Vagina (tissue), 2 donors: Measurements from ENCODE around the gene LMO7. TPM values are rescaled to one million over a fixed set of nuclear protein-coding genes. Genes with fewer than 3 reads are reported as not detected.
A peak's percentile ranks its signal among the peaks of the same experiment; 100 is the strongest.

Source experiments
- DNase-seq, 2 donors: peaks; one replicate each; pipeline ENCODE4 v3.0.0-alpha.2; 2017; ENCODE audit errors: extremely low spot score in 2 of 2
- H3K27ac ChIP-seq: fragments of 200-600 bp; sonication (generic); one replicate; pipeline ENCODE4 v1.5.1; 2019
- H3K27me3 ChIP-seq: fragments of 200-600 bp; sonication (generic); one replicate; pipeline ENCODE4 v1.5.1; 2019
- H3K36me3 ChIP-seq, 2 donors: fragments of 200-600 bp; sonication (generic); one replicate each; pipeline ENCODE4 v1.5.1; 2017 to 2019
- H3K4me1 ChIP-seq: fragments of 200-600 bp; sonication (generic); one replicate; pipeline ENCODE4 v1.5.1; 2019
- H3K4me3 ChIP-seq, 2 donors: fragments of 200-600 bp; sonication (generic); 1 replicate in 1 of 2; 2 replicates in 1 of 2; pipeline ENCODE4 v1.5.1; 2016 to 2019
- H3K9me3 ChIP-seq: fragments of 200-600 bp; sonication (generic); one replicate; pipeline ENCODE4 v1.5.1; 2019
- POLR2A ChIP-seq, 2 donors: fragments of 450-650 bp; IDR thresholded peaks; one replicate each; pipeline ENCODE4 v1.6.1; 2017; ENCODE audit warnings: antibody characterized with exemption in 2 of 2, mild to moderate bottlenecking in 2 of 2, moderate library complexity in 2 of 2
- POLR2AphosphoS5 ChIP-seq, 2 donors: sonication (generic); formaldehyde crosslinking; IDR thresholded peaks; one replicate each; pipeline ENCODE4 v1.9.0; 2017; ENCODE audit warnings: antibody characterized with exemption in 2 of 2, mild to moderate bottlenecking in 2 of 2, low read depth in 1 of 2; ENCODE audit not compliant: insufficient read depth in 1 of 2
- intact Hi-C: fragments of 100-400 bp; cut with DNase I; formaldehyde crosslinking; loops from one replicate; pipeline ENCODE4 v1.15.1; 2023
- total RNA-seq: library from RNA; depleted of rRNA; stranded (reverse); fragments of >200 nt; gene quantifications from one replicate; pipeline ENCODE4 v1.2.3, GENCODE V29; 2016
- TF ChIP-seq, protein P1 (sequence below), 3 experiments: fragments of 450-650 bp in 2 of 3; fragments of 200-600 bp in 1 of 3; sonication (generic) in 1 of 3; IDR thresholded peaks; one replicate each; pipeline ENCODE4 v1.5.1; 2017 to 2019; ENCODE audit warnings: antibody characterized with exemption in 3 of 3, mild to moderate bottlenecking in 2 of 3, moderate library complexity in 2 of 3

LMO7 gene
- total RNA-seq, 1 donor from 2014 or later, result 85.4 TPM

DNA sequence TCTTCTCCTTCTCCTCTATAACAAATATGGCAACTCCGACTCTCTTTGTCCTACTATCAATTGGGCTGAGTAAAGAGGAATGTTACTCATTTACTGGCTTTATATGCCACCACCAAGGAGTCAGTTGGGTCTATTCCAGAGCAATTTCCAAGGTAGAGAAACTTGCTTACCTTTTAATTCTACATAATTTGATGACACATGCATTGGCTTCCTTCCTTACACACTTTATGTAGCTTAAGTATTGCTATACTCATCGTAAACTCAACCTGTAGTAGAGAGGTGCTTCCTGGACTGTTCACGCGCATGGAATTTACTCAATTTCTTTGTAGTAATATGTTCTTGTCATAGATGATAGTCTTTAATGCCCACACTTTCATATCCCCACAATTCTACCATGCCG lies 160.7 kb downstream of the LMO7 start:
- H3K27me3 ChIP-seq, result no peaks in the 10 kb centered on the region
- no peak overlapping the region for H3K4me3 ChIP-seq
- H3K36me3 ChIP-seq, result peaks cover 0 to 5% of the 10 kb centered on the region in 2 donors
- no peak overlapping the region for H3K27ac ChIP-seq
- no peak for DNase-seq
- TF ChIP-seq POLR2AphosphoS5 (IDR thresholded peaks at IDR 0.05; ENCODE audit: insufficient read depth in 1 of 2, low read depth in 1 of 2) (peak in 1 of 2 donors; percentile 35), POLR2A (IDR thresholded peaks at IDR 0.05) (no peak)
- H3K4me1 ChIP-seq, result no peaks in the 10 kb centered on the region
- no peaks in the 10 kb centered on the region for H3K9me3 ChIP-seq
- intact Hi-C loops, result no loop called here

DNA sequence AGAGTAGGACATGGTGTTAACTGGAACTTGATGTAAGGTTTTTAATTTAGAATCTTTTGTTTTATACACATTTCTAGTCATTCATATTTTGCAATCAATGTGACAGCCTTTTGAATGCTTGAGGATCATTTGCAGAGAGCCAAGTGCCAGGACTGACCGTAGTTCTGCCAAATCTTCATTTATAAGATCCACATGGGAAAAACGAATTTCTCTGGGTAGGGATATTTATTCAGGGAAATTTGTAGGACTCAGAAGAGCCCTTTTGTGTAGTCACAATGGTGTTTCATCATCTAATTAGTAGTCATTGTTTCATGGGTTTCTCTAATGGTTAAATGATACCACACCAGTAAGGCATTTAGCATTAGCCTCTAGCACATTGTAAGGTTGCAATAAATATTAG lies 161.1 kb downstream of the LMO7 start:
- Histone ChIP-seq H3K27me3 (no peaks in the 10 kb centered on the region), H3K4me1 (no peaks in the 10 kb centered on the region), H3K4me3 (no peak overlapping the region), H3K9me3 (no peaks in the 10 kb centered on the region), H3K27ac (no peak overlapping the region), H3K36me3 (peaks cover 0 to 5% of the 10 kb centered on the region in 2 donors)
- DNase-seq, result no peak
- intact Hi-C loops, result no loop called here
- TF ChIP-seq POLR2A (IDR thresholded peaks at IDR 0.05), result no peak

DNA sequence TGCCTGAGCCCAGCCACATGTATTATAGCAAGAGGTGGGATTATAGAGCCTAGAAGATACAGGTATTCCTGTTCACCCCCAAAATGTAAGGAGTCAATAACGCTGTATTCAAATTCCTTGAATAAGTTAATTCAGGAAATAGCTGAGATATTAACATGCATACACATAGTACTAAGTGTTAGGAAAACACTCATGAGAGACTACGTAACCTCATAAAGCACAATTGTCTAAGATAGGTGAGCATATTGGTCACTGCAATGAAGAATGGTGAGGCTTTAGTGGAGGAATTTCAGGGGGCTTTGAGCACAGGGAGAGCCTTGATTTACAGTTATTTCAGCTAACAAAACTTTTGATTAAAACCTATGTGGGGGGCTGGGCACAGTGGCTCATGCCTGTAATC lies 161.6 kb downstream of the LMO7 start:
- Histone ChIP-seq H3K9me3 (no peaks in the 10 kb centered on the region), H3K4me3 (no peak overlapping the region), H3K4me1 (no peaks in the 10 kb centered on the region), H3K36me3 (peaks cover 0 to 5% of the 10 kb centered on the region in 2 donors), H3K27me3 (no peaks in the 10 kb centered on the region), H3K27ac (no peak overlapping the region)
- DNase-seq, result no peak
- intact Hi-C loops, result no loop called here
- TF ChIP-seq, protein P1, sequence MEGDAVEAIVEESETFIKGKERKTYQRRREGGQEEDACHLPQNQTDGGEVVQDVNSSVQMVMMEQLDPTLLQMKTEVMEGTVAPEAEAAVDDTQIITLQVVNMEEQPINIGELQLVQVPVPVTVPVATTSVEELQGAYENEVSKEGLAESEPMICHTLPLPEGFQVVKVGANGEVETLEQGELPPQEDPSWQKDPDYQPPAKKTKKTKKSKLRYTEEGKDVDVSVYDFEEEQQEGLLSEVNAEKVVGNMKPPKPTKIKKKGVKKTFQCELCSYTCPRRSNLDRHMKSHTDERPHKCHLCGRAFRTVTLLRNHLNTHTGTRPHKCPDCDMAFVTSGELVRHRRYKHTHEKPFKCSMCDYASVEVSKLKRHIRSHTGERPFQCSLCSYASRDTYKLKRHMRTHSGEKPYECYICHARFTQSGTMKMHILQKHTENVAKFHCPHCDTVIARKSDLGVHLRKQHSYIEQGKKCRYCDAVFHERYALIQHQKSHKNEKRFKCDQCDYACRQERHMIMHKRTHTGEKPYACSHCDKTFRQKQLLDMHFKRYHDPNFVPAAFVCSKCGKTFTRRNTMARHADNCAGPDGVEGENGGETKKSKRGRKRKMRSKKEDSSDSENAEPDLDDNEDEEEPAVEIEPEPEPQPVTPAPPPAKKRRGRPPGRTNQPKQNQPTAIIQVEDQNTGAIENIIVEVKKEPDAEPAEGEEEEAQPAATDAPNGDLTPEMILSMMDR (IDR thresholded peaks at IDR 0.05), result no peak
- no peak for TF ChIP-seq POLR2A (IDR thresholded peaks at IDR 0.05)
- TF ChIP-seq POLR2AphosphoS5 (IDR thresholded peaks at IDR 0.05; ENCODE audit: insufficient read depth in 1 of 2, low read depth in 1 of 2), result no peak

DNA sequence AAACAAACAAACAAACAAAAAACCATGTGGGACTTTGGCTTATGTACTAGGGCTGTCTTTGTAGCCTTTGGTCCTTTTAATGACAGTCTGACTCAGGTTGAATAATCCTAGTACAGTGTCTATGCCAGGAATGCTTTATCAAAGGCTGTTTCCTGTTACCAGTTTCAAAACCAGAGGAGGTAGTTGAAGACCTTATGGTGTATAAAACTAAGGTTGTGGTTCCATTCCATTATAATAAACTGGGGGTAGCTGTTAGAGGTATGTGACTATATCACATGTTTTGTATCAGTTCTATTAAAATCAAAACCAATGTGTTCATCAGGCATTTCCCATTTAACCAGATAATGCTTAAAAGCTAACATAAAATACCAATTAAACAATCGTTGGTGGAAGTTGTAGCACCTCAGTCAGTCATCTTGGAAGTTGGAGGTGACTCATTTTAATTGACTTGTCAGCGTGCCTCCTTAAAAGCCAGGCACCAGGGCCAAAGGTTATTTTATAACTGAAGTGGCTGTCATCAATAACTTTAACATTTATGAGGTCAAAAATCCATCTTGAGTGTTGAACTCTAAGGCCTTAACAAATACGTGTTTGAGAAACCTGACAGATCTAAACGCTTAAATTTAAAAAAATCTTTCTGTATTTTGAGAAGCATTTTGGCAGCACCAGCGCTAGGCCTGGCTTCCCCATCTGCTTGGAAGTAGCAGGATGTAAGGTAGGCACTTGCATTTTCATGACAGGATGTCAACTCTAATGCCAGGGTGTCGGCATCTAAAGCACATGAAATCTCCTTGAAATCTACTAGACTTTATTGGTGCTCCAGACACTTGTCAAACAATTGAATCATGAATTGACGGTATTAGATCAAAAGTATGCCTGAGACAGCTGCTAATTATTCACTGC lies 162.5 kb downstream of the LMO7 start:
- peaks cover 0 to 5% of the 10 kb centered on the region in 2 donors for H3K36me3 ChIP-seq
- H3K4me3 ChIP-seq, result no peak overlapping the region
- no peaks in the 10 kb centered on the region for H3K27me3 ChIP-seq
- H3K27ac ChIP-seq, result no peak overlapping the region
- H3K4me1 ChIP-seq, result no peaks in the 10 kb centered on the region
- no peak for DNase-seq
- TF ChIP-seq POLR2A (IDR thresholded peaks at IDR 0.05) (no peak), POLR2AphosphoS5 (IDR thresholded peaks at IDR 0.05; ENCODE audit: insufficient read depth in 1 of 2, low read depth in 1 of 2) (peak in 1 of 2 donors; percentile 8)
- H3K9me3 ChIP-seq, result no peaks in the 10 kb centered on the region
- intact Hi-C loops, result no loop called here

DNA sequence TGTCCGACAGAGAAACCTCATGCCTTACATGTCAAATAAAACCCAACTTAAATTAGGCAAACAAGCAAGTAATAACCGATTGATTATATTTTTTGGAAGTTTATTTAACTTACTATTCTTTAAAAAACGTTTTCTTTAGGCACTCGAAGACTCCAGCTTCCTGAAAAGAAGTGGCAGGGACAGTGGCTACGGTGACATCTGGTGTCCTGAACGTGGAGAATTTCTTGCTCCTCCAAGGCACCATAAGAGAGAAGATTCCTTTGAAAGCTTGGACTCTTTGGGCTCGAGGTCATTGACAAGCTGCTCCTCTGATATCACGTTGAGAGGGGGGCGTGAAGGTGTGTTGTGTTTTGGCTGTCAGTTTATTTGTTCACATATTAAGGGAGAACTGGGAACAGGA lies 164.4 kb downstream of the LMO7 start:
- Histone ChIP-seq H3K27ac (no peak overlapping the region), H3K9me3 (no peaks in the 10 kb centered on the region), H3K4me1 (no peaks in the 10 kb centered on the region), H3K27me3 (no peaks in the 10 kb centered on the region), H3K4me3 (no peak overlapping the region), H3K36me3 (peaks cover 0 to 5% of the 10 kb centered on the region in 2 donors)
- TF ChIP-seq POLR2A (IDR thresholded peaks at IDR 0.05), result no peak
- TF ChIP-seq, protein P1 (IDR thresholded peaks at IDR 0.05), result no peak
- TF ChIP-seq POLR2AphosphoS5 (IDR thresholded peaks at IDR 0.05; ENCODE audit: insufficient read depth in 1 of 2, low read depth in 1 of 2), result no peak
- intact Hi-C loops, result no loop called here
- no peak for DNase-seq

DNA sequence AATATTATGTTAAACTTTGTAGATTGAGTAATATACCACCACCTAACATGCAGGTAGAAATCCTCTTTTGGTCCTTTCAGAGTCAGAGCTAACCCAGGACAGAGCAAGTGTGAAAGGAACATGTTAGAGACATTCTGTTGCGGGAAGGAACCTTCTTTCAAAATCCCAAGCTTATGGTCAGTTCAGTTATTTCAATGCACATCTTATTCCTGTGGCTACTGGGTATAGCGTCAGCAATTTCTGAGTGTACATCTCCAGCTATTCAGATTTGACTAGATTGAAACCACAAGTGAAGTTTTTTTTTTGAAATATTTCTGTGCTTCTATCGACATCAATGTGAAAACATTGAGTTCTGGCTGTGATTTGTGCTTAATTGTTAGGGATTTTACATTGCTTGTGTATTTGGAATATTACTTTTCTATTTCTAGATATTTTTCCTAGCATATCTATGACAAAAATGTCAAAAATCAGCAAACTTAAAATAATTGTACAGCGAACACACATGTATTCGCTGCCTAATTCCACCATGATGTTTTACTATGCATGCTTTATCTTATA lies 165.3 kb downstream of the LMO7 start:
- no peak for DNase-seq
- intact Hi-C loops, result no loop called here
- Histone ChIP-seq H3K4me3 (no peak overlapping the region), H3K9me3 (no peaks in the 10 kb centered on the region), H3K36me3 (peaks cover 0 to 10% of the 10 kb centered on the region in 2 donors), H3K4me1 (no peaks in the 10 kb centered on the region), H3K27ac (no peak overlapping the region), H3K27me3 (no peaks in the 10 kb centered on the region)
- TF ChIP-seq, protein P1 (IDR thresholded peaks at IDR 0.05), result no peak
- TF ChIP-seq POLR2A (IDR thresholded peaks at IDR 0.05), result no peak
- no peak for TF ChIP-seq POLR2AphosphoS5 (IDR thresholded peaks at IDR 0.05; ENCODE audit: insufficient read depth in 1 of 2, low read depth in 1 of 2)
